ENCODE measurements around the gene GSTA1.
"Not testable (repeated sequence)": the region's sequence is repeated elsewhere in the genome, so short reads cannot be mapped to it uniquely, and the experiment has no call there.

GSTA1 gene

DNA sequence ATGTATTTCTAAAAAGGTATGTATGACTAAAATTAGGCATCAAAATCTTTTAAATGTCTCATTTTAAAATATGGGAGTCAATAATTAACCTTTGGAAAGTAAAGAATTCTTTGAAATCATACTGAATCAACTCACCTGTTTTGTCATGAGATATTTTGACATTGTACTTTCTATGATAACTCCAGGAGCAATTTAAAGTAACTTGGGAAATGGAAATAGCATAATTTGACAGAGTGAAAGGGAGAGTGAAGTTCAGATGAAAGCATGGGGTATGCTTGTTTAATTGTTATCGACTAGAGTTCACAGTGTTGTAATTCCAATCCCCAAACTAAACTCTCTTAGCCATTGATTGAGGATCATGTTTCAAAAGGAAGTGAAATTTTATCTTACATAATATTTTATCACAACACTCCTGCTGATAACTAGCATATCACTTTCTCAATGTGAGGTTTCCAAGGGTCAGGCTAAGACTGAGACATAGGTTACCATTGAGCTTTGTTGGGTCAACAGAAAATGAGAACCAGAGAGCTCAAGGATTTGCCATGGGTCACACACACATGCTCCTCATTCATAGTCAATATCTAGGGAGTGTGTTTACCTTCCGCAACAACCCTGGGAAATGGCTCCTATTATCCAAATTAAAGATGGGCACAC lies 2.3 kb downstream of the GSTA1 start:
- Histone ChIP-seq H3K36me3 (ENCODE audit: insufficient read depth) (no peaks in the 10 kb centered on the region), H3K4me3 (IDR thresholded peaks at IDR 0.05; ENCODE audit: insufficient read depth, low read depth, low read length) (no peak overlapping the region), H3K9ac (no peak overlapping the region), H3K4me1 (ENCODE audit: low read depth, poor library complexity, severe bottlenecking) (no peaks in the 10 kb centered on the region), H4K20me1 (ENCODE audit: insufficient read depth) (no peaks in the 10 kb centered on the region), H2AFZ (ENCODE audit: low read depth) (no peak overlapping the region), H3K4me2 (no peak overlapping the region), H3K27me3 (ENCODE audit: insufficient read depth, low read depth) (no peaks in the 10 kb centered on the region), H3K27ac (no peak overlapping the region), H3K79me2 (ENCODE audit: insufficient read depth, low read depth) (no peaks in the 10 kb centered on the region)
- TF ChIP-seq, protein P1, sequence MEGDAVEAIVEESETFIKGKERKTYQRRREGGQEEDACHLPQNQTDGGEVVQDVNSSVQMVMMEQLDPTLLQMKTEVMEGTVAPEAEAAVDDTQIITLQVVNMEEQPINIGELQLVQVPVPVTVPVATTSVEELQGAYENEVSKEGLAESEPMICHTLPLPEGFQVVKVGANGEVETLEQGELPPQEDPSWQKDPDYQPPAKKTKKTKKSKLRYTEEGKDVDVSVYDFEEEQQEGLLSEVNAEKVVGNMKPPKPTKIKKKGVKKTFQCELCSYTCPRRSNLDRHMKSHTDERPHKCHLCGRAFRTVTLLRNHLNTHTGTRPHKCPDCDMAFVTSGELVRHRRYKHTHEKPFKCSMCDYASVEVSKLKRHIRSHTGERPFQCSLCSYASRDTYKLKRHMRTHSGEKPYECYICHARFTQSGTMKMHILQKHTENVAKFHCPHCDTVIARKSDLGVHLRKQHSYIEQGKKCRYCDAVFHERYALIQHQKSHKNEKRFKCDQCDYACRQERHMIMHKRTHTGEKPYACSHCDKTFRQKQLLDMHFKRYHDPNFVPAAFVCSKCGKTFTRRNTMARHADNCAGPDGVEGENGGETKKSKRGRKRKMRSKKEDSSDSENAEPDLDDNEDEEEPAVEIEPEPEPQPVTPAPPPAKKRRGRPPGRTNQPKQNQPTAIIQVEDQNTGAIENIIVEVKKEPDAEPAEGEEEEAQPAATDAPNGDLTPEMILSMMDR (conservative IDR thresholded peaks at IDR 0.05; ENCODE audit: low read depth, low read length) = no peak

DNA sequence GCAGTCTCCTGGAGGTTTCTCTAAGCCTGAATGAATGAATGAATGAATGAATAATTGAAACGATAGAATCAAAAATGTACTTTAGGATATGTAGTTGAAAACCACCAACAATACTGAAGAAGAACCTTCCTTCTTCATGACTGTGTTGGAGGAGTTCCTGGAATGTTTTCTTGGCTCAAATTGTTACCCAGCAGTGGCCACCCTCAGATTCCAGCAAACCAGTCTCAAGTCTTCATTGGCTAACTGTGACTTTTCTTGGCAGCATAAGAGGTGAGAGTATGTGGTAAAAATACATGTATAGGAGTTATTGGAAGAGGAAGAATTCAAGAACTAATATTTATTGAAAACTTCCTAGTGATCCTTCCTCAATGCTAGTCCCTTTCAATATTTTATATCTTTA lies 4.3 kb downstream of the GSTA1 start:
- H3K27me3 ChIP-seq (ENCODE audit: insufficient read depth, low read depth); H2AFZ ChIP-seq (ENCODE audit: low read depth); H3K9ac ChIP-seq; H3K4me2 ChIP-seq; H3K79me2 ChIP-seq (ENCODE audit: insufficient read depth, low read depth); H3K36me3 ChIP-seq (ENCODE audit: insufficient read depth); H3K27ac ChIP-seq; H3K4me3 ChIP-seq (IDR thresholded peaks at IDR 0.05; ENCODE audit: insufficient read depth, low read depth, low read length); H3K4me1 ChIP-seq (ENCODE audit: low read depth, poor library complexity, severe bottlenecking); H4K20me1 ChIP-seq (ENCODE audit: insufficient read depth): not testable (repeated sequence)

DNA sequence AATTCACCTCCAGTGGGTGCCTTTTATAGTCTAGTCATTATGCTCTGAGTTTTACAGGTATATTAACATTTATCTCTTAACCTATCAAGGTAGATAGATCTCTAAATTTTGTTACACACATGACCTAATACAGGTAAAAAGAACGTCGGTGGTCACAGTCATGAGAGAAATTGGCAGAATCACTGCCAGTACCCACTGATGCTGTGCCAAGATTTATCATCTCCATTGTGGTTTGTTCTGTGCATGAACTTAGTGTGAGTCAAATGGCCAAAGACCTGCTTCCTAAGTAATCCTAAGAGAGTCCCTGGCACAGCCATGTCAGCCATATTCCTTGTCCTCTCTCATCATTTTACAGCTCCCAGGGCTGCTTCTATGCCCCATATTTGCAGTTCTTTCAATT lies 9.2 kb downstream of the GSTA1 start:
- not testable (repeated sequence) for H2AFZ ChIP-seq (ENCODE audit: low read depth); H3K79me2 ChIP-seq (ENCODE audit: insufficient read depth, low read depth); H3K4me2 ChIP-seq; H3K36me3 ChIP-seq (ENCODE audit: insufficient read depth); H3K4me1 ChIP-seq (ENCODE audit: low read depth, poor library complexity, severe bottlenecking); H3K27me3 ChIP-seq (ENCODE audit: insufficient read depth, low read depth); H3K27ac ChIP-seq; H3K4me3 ChIP-seq (IDR thresholded peaks at IDR 0.05; ENCODE audit: insufficient read depth, low read depth, low read length); H4K20me1 ChIP-seq (ENCODE audit: insufficient read depth); H3K9ac ChIP-seq

DNA sequence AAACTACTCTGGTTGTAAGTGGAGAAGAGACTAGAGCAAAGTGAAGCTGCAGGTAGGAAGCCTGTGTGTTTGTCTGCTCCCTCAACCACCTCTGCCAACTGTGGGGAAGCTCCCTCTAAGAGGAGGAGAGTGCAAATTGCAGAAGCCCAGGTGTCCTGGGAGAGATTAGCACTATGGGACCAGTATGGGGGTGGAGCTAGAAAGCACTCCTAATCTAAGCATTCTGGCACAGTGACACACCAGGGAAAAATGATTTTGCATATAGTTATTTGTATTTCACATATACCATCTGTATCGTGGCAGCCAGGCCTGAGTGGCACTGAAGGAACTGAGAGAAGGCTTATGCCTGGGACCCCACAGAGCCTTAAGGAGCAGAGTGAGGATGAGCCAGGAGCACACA lies 12.8 kb downstream of the GSTA1 start:
- Histone ChIP-seq H3K4me1 (ENCODE audit: low read depth, poor library complexity, severe bottlenecking) (no peaks in the 10 kb centered on the region), H3K79me2 (ENCODE audit: insufficient read depth, low read depth) (no peaks in the 10 kb centered on the region), H3K4me3 (IDR thresholded peaks at IDR 0.05; ENCODE audit: insufficient read depth, low read depth, low read length) (no peak overlapping the region), H4K20me1 (ENCODE audit: insufficient read depth) (no peaks in the 10 kb centered on the region), H3K9ac (no peak overlapping the region), H2AFZ (ENCODE audit: low read depth) (no peak overlapping the region), H3K4me2 (no peak overlapping the region), H3K27ac (no peak overlapping the region), H3K27me3 (ENCODE audit: insufficient read depth, low read depth) (no peaks in the 10 kb centered on the region), H3K36me3 (ENCODE audit: insufficient read depth) (no peaks in the 10 kb centered on the region)
- TF ChIP-seq, protein P1 (conservative IDR thresholded peaks at IDR 0.05; ENCODE audit: low read depth, low read length) = no peak

DNA sequence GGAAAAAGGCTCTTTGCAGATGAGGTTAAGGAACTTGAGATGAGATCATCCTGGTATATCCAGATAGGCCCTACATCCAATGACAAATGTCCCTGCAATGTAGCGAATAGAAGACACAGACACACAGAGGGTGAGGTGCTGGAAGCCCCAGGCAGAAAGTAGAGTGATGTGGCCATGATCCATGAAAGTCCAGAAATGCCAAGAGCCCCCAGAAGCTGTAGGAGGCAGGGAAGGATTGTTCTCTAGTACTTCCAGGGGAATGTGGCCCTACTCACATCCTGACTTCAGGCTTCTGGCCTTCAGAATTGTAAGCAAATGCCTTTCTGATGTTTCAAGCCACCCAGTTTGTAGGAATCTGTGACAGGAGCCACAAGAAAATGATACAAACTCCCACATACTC lies 14.0 kb downstream of the GSTA1 start:
- H3K9ac ChIP-seq; H4K20me1 ChIP-seq (ENCODE audit: insufficient read depth); H3K27me3 ChIP-seq (ENCODE audit: insufficient read depth, low read depth); H3K27ac ChIP-seq; H3K79me2 ChIP-seq (ENCODE audit: insufficient read depth, low read depth); H2AFZ ChIP-seq (ENCODE audit: low read depth); H3K4me2 ChIP-seq; H3K4me3 ChIP-seq (IDR thresholded peaks at IDR 0.05; ENCODE audit: insufficient read depth, low read depth, low read length); H3K36me3 ChIP-seq (ENCODE audit: insufficient read depth); H3K4me1 ChIP-seq (ENCODE audit: low read depth, poor library complexity, severe bottlenecking): not testable (repeated sequence)

DNA sequence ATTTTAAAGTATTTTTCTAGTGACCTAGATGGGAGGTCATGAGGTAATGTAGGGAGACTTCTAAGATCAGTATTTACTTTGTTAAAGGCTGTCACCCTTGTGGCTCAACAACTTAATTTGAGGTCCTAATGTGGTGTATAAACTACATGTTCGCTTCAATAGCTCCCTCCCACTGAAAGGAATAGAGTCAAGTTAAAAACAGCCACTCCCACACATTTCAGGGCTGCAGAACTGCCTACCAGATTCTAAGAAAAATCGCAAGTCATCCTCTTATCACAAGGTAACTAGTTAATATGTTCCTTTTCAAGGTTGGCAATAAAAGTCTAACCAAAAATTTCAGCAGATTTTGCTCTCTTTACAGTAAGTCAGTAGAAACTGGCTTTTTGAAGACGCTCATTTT lies 15.1 kb downstream of the GSTA1 start:
- no peaks in the 10 kb centered on the region for H3K4me1 ChIP-seq (ENCODE audit: low read depth, poor library complexity, severe bottlenecking)
- H3K27ac ChIP-seq = no peak overlapping the region
- no peaks in the 10 kb centered on the region for H3K36me3 ChIP-seq (ENCODE audit: insufficient read depth)
- H3K4me3 ChIP-seq (IDR thresholded peaks at IDR 0.05; ENCODE audit: insufficient read depth, low read depth, low read length) = no peak overlapping the region
- H2AFZ ChIP-seq (ENCODE audit: low read depth) = no peak overlapping the region
- H4K20me1 ChIP-seq (ENCODE audit: insufficient read depth) = no peaks in the 10 kb centered on the region
- no peaks in the 10 kb centered on the region for H3K27me3 ChIP-seq (ENCODE audit: insufficient read depth, low read depth)
- TF ChIP-seq, protein P1 (conservative IDR thresholded peaks at IDR 0.05; ENCODE audit: low read depth, low read length) = no peak
- no peaks in the 10 kb centered on the region for H3K79me2 ChIP-seq (ENCODE audit: insufficient read depth, low read depth)
- H3K9ac ChIP-seq = no peak overlapping the region
- H3K4me2 ChIP-seq = no peak overlapping the region

Data from KMS-11 (cell line).